Neutrophil (primary cell): ENCODE results near the gene TBC1D12.

ENCODE experiments used
- H3K27ac ChIP-seq: fragments of 200-600 bp; sonication (generic); 2 replicates; pipeline ENCODE4 v1.5.1; 2016; ENCODE audit warnings: mild to moderate bottlenecking, moderate library complexity
- H3K27me3 ChIP-seq: fragments of 200-600 bp; sonication (generic); 2 replicates; pipeline ENCODE4 v1.6.0; 2016; ENCODE audit warnings: mild to moderate bottlenecking
- H3K36me3 ChIP-seq: fragments of 200-600 bp; sonication (generic); 2 replicates; pipeline ENCODE4 v1.5.1; 2017
- H3K4me1 ChIP-seq, 2 experiments: fragments of 200-600 bp in 1 of 2; sonication (generic) in 1 of 2; 1 replicate in 1 of 2; 2 replicates in 1 of 2; pipeline versions ENCODE4 v1.5.1 to v1.6.1; 2013 to 2016; ENCODE audit warnings: low read depth in 1 of 2, low read length in 1 of 2, mild to moderate bottlenecking in 1 of 2, moderate library complexity in 1 of 2; ENCODE audit not compliant: control insufficient read depth in 1 of 2, insufficient read depth in 1 of 2
- H3K4me3 ChIP-seq, 2 experiments: fragments of 200-600 bp in 1 of 2; sonication (generic) in 1 of 2; 1 replicate in 1 of 2; 2 replicates in 1 of 2; pipeline ENCODE4 v1.5.1; 2013 to 2016; ENCODE audit warnings: low read depth in 1 of 2, low read length in 1 of 2, mild to moderate bottlenecking in 1 of 2, moderate library complexity in 1 of 2
- H3K9me3 ChIP-seq: fragments of 200-600 bp; sonication (generic); 2 replicates; pipeline ENCODE4 v1.5.1; 2016
- CTCF ChIP-seq: fragments of 200-600 bp; sonication (generic); IDR thresholded peaks from 2 replicates; pipeline ENCODE4 v1.5.1; 2016; ENCODE audit warnings: antibody characterized with exemption

The TBC1D12 gene

GRCh38 chr10:94432443-94432842, 30.1 kb downstream of the TBC1D12 start:
- no peaks in the 10 kb centered on the region for H3K27me3 ChIP-seq
- H3K36me3 ChIP-seq: no peaks in the 10 kb centered on the region
- no peak overlapping the region for H3K27ac ChIP-seq
- H3K9me3 ChIP-seq: no peaks in the 10 kb centered on the region
- no peaks in the 10 kb centered on the region for H3K4me1 ChIP-seq
- H3K4me3 ChIP-seq: no peak overlapping the region
- TF ChIP-seq CTCF: no peak

GRCh38 chr10:94439275-94439861, 37.0 kb downstream of the TBC1D12 start:
- H3K4me1 ChIP-seq: no peaks in the 10 kb centered on the region
- no peaks in the 10 kb centered on the region for H3K9me3 ChIP-seq
- TF ChIP-seq CTCF: no peak
- H3K36me3 ChIP-seq: no peaks in the 10 kb centered on the region
- H3K27ac ChIP-seq: no peak overlapping the region
- H3K27me3 ChIP-seq: no peaks in the 10 kb centered on the region
- no peak overlapping the region for H3K4me3 ChIP-seq

GRCh38 chr10:94440096-94440495, 37.8 kb downstream of the TBC1D12 start:
- no peaks in the 10 kb centered on the region for H3K36me3 ChIP-seq
- no peaks in the 10 kb centered on the region for H3K9me3 ChIP-seq
- no peaks in the 10 kb centered on the region for H3K4me1 ChIP-seq
- no peak overlapping the region for H3K27ac ChIP-seq
- no peak for TF ChIP-seq CTCF
- H3K27me3 ChIP-seq: no peaks in the 10 kb centered on the region
- no peak overlapping the region for H3K4me3 ChIP-seq

- Histone ChIP-seq H3K4me1 (no peaks in the 10 kb centered on the region), H3K4me3 (no peak overlapping the region), H3K27me3 (no peaks in the 10 kb centered on the region), H3K27ac (no peak overlapping the region), H3K9me3 (no peaks in the 10 kb centered on the region), H3K36me3 (no peaks in the 10 kb centered on the region)
- TF ChIP-seq CTCF: no peak
Observed at GRCh38 chr10:94443047-94443446, 40.7 kb downstream of the TBC1D12 start.

- Histone ChIP-seq H3K9me3 (no peaks in the 10 kb centered on the region), H3K4me3 (no peak overlapping the region), H3K27ac (no peak overlapping the region), H3K27me3 (no peaks in the 10 kb centered on the region), H3K4me1 (no peaks in the 10 kb centered on the region), H3K36me3 (no peaks in the 10 kb centered on the region)
- no peak for TF ChIP-seq CTCF
Observed at GRCh38 chr10:94443549-94443948, 41.2 kb downstream of the TBC1D12 start.

GRCh38 chr10:94450782-94451181, 48.4 kb downstream of the TBC1D12 start:
- no peak for TF ChIP-seq CTCF
- Histone ChIP-seq H3K27ac (no peak overlapping the region), H3K4me1 (no peaks in the 10 kb centered on the region), H3K36me3 (no peaks in the 10 kb centered on the region), H3K27me3 (no peaks in the 10 kb centered on the region), H3K4me3 (no peak overlapping the region), H3K9me3 (no peaks in the 10 kb centered on the region)
